Erythroblast (primary cell): Measurements from ENCODE around the gene ENPEP.

Source experiments
- GATA1 ChIP-seq: IDR thresholded peaks from 2 replicates; pipeline ENCODE4 v1.6.1; 2011; ENCODE audit warnings: low read depth, mild to moderate bottlenecking, control low read depth, low read length, moderate library complexity
- POLR2A ChIP-seq: IDR thresholded peaks from 2 replicates; pipeline ENCODE4 v1.6.1; 2011; ENCODE audit warnings: mild to moderate bottlenecking, low read length

- TF ChIP-seq POLR2A = no peak
- no peak for TF ChIP-seq GATA1
Observed at GRCh38 chr4:110508827-110509710, 33.1 kb downstream of the ENPEP start.
